ENCODE measurements around the gene PCNT. TPM values are rescaled to one million over a fixed set of nuclear protein-coding genes. Genes with fewer than 3 reads are reported as not detected.

Gene PCNT
- total and polyA plus RNA-seq, 9 of the 15 experiments (the other 6 are each of a cell fraction or from before 2014, with no cell fraction given) = 9.1 to 53.5 (median 31.3) TPM

DNA sequence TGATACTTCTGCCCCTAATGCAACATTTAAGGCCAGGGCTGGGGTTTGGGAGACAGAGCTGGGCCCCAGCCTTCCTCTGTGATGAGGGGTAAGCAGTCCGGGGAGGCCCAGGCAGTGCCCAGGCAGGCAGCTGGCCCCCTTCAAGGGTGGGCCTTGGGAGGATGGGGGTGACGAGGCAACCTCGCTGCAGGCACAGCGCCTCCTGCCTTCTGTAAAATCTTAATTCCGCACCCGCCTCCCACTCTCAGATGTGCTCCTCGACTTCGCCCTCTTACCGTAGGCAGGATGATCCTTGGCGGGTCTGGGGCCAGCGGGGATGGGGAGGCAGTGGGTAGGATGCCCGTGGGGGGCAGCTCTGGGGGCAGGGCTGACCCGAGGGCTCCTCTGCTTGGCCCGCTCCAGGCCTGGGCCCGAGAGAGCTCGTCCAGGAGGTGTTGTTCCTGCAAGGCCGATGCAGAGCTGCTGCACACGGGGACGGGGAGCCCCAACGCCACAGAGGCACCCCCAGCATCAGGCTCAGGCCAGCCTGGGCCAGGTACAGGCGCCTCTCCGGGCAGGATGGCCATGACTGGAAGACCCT, 9.4 kb upstream of the PCNT start:
- Histone ChIP-seq H2AFZ (ENCODE audit: low read depth, low read length) (no peak overlapping the region), H4K20me1 (replicated peaks; ENCODE audit: control insufficient read depth, insufficient read depth, low read length) (peaks cover 9% of the 10 kb centered on the region), H3K4me1 (replicated peaks in 1 of 2; ENCODE audit: control insufficient read depth in 2 of 2, insufficient read depth in 2 of 2, low read length in 2 of 2) (peaks cover 3 to 33% of the 10 kb centered on the region in 2 experiments; a peak in 4 of 5 replicates), H3K4me2 (ENCODE audit: insufficient read depth, low read length) (no peak overlapping the region), H3K27me3 (ENCODE audit: control insufficient read depth in 2 of 2, insufficient read depth in 2 of 2, low read length in 2 of 2) (no peaks in the 10 kb centered on the region), H3K4me3 (no peak overlapping the region), H3K9ac (ENCODE audit: insufficient read depth in 1 of 2, low read depth in 2 of 2, low read length in 2 of 2) (peak overlapping the region in 1 of 2 experiments; percentile 47; a peak in 1 of 4 replicates), H3K36me3 (ENCODE audit: control insufficient read depth, insufficient read depth, low read length) (peaks cover 64% of the 10 kb centered on the region; the same call in 2 of the 3 replicates), H3K79me2 (ENCODE audit: control insufficient read depth, insufficient read depth, low read length) (peaks cover 7% of the 10 kb centered on the region), H3K9me3 (replicated peaks; ENCODE audit: control insufficient read depth, insufficient read depth, low read depth, low read length) (no peaks in the 10 kb centered on the region), H3K9me1 (ENCODE audit: control insufficient read depth, insufficient read depth, low read length) (no peaks in the 10 kb centered on the region), H3K27ac (ENCODE audit: extremely low read depth, low read depth, low read length) (no peak overlapping the region)
- peak; percentile 68 for TF ChIP-seq POLR2G (IDR thresholded peaks at IDR 0.05; ENCODE audit: low read depth, low read length)
- TF ChIP-seq RBFOX2 (IDR thresholded peaks at IDR 0.05; ENCODE audit: low read depth, low read length) = peak; percentile 43; the same call in 1 of the 2 replicates
- TF ChIP-seq, protein P1, sequence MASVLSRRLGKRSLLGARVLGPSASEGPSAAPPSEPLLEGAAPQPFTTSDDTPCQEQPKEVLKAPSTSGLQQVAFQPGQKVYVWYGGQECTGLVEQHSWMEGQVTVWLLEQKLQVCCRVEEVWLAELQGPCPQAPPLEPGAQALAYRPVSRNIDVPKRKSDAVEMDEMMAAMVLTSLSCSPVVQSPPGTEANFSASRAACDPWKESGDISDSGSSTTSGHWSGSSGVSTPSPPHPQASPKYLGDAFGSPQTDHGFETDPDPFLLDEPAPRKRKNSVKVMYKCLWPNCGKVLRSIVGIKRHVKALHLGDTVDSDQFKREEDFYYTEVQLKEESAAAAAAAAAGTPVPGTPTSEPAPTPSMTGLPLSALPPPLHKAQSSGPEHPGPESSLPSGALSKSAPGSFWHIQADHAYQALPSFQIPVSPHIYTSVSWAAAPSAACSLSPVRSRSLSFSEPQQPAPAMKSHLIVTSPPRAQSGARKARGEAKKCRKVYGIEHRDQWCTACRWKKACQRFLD (CRISPR knock-in tag; IDR thresholded peaks at IDR 0.05) = no peak
- TF ChIP-seq ZNF444 (CRISPR knock-in tag; IDR thresholded peaks at IDR 0.05) = no peak
- TF ChIP-seq, protein P2, sequence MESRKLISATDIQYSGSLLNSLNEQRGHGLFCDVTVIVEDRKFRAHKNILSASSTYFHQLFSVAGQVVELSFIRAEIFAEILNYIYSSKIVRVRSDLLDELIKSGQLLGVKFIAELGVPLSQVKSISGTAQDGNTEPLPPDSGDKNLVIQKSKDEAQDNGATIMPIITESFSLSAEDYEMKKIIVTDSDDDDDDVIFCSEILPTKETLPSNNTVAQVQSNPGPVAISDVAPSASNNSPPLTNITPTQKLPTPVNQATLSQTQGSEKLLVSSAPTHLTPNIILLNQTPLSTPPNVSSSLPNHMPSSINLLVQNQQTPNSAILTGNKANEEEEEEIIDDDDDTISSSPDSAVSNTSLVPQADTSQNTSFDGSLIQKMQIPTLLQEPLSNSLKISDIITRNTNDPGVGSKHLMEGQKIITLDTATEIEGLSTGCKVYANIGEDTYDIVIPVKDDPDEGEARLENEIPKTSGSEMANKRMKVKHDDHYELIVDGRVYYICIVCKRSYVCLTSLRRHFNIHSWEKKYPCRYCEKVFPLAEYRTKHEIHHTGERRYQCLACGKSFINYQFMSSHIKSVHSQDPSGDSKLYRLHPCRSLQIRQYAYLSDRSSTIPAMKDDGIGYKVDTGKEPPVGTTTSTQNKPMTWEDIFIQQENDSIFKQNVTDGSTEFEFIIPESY (CRISPR knock-in tag; IDR thresholded peaks at IDR 0.05) = peak; percentile 86
- no peak for DNase-seq (ENCODE audit: extremely low read depth in 1 of 4, low spot score in 3 of 4)
- no peak for FAIRE-seq
- intact Hi-C loops (cut with micrococcal nuclease) (no loop called here), in situ Hi-C loops (cut with MboI) (no loop called here)
- no peak for ATAC-seq
- BruUV-seq (replicated peaks) = no TSS peak
- WGBS (ENCODE audit: insufficient coverage, low coverage, missing lambda C conversion rate) = 88% methylated on average over 22 of the region's 22 CpGs
- ChIA-PET POLR2A (interaction anchor here (0.6 to 2.5 kb wide), 4 partner anchors 8 to 16 kb away, joined by 3 to 12 read pairs (median 4); partner anchors contain the start of gene C21orf58), CTCF (ENCODE audit: low intra/inter-chr PET ratio) (no interaction called here)
